H1 (cell line): ENCODE results near the gene MAP3K6. TPM values are rescaled to one million over a fixed set of nuclear protein-coding genes. Genes with fewer than 3 reads are reported as not detected.

ENCODE experiments used
- KDM4A ChIP-seq: IDR thresholded peaks from one replicate; pipeline ENCODE4 v1.7.1; 2012; ENCODE audit warnings: low read depth, mild to moderate bottlenecking, moderate library complexity, low read length, inconsistent platforms; ENCODE audit not compliant: severe bottlenecking
- SRF ChIP-seq: IDR thresholded peaks from 2 replicates; pipeline ENCODE4 v1.6.1; 2011; ENCODE audit warnings: mild to moderate bottlenecking, low read depth, low read length, moderate library complexity
- YY1 ChIP-seq: IDR thresholded peaks from 2 replicates; pipeline ENCODE4 v1.6.1; 2011; ENCODE audit warnings: low read depth, mild to moderate bottlenecking, low read length
- polyA plus RNA-seq, 7 experiments: library from polyadenylated mRNA; depleted of rRNA in 3 of 7; stranded (reverse) in 5 of 7; unstranded in 2 of 7; fragments of >200 nt in 5 of 7; fragments of 200-250 nt in 2 of 7; gene quantifications; 1 replicate in 5 of 7; 2 replicates in 1 of 7; 4 replicates in 1 of 7; pipeline versions ENCODE4 v1.2.1 to v1.2.3, GENCODE V29; 2011 to 2013; ENCODE audit warnings: missing spikeins in 2 of 7, mixed read lengths in 2 of 7
- total RNA-seq: library from RNA; stranded (reverse); fragmentation: NEBNext Ultra II Directional; extraction: Animal tissue kit (Norgen Biotek cat#: 25700); gene quantifications from 2 replicates; pipeline ENCODE4 v1.2.1, GENCODE V29; 2021

The MAP3K6 gene
- total and polyA plus RNA-seq, 2 of the 8 experiments (the other 6 are each of a cell fraction or from before 2014, with no cell fraction given): 7.4 to 7.6 TPM

DNA sequence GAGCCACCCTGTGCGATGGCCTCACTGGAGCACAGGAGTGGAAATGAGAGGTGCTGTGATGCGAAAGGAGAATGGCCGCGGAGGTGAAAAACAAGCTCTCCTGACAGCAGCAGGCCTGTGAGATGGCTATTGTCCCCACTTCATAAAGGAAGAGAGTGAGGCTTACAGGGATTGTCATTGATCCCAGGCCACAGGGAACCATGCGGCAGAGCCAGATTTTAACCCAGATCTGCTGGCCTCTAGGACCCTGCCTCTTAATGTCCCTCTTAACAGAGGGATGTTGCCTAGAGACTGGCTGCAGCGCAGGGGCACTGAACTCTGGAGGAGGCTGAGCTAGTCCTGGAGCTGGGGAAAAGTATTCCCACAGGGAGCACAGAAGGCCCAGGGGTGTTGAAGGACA lies 28.0 kb downstream of the MAP3K6 start (continued):
- TF ChIP-seq YY1 (no peak), KDM4A (no peak), SRF (no peak)
